Vagina (tissue), 2 donors: ENCODE results near the gene RPTN. TPM values are rescaled to one million over a fixed set of nuclear protein-coding genes. Genes with fewer than 3 reads are reported as not detected.
A peak's percentile ranks its signal among the peaks of the same experiment; 100 is the strongest.

Experiments
- DNase-seq, 2 donors: peaks; one replicate each; pipeline ENCODE4 v3.0.0-alpha.2; 2017; ENCODE audit errors: extremely low spot score in 2 of 2
- H3K27ac ChIP-seq: fragments of 200-600 bp; sonication (generic); one replicate; pipeline ENCODE4 v1.5.1; 2019
- H3K27me3 ChIP-seq: fragments of 200-600 bp; sonication (generic); one replicate; pipeline ENCODE4 v1.5.1; 2019
- H3K36me3 ChIP-seq, 2 donors: fragments of 200-600 bp; sonication (generic); one replicate each; pipeline ENCODE4 v1.5.1; 2017 to 2019
- H3K4me1 ChIP-seq: fragments of 200-600 bp; sonication (generic); one replicate; pipeline ENCODE4 v1.5.1; 2019
- H3K4me3 ChIP-seq, 2 donors: fragments of 200-600 bp; sonication (generic); 1 replicate in 1 of 2; 2 replicates in 1 of 2; pipeline ENCODE4 v1.5.1; 2016 to 2019
- H3K9me3 ChIP-seq: fragments of 200-600 bp; sonication (generic); one replicate; pipeline ENCODE4 v1.5.1; 2019
- POLR2A ChIP-seq, 2 donors: fragments of 450-650 bp; IDR thresholded peaks; one replicate each; pipeline ENCODE4 v1.6.1; 2017; ENCODE audit warnings: antibody characterized with exemption in 2 of 2, mild to moderate bottlenecking in 2 of 2, moderate library complexity in 2 of 2
- POLR2AphosphoS5 ChIP-seq, 2 donors: sonication (generic); formaldehyde crosslinking; IDR thresholded peaks; one replicate each; pipeline ENCODE4 v1.9.0; 2017; ENCODE audit warnings: antibody characterized with exemption in 2 of 2, mild to moderate bottlenecking in 2 of 2, low read depth in 1 of 2; ENCODE audit not compliant: insufficient read depth in 1 of 2
- intact Hi-C: fragments of 100-400 bp; cut with DNase I; formaldehyde crosslinking; loops from one replicate; pipeline ENCODE4 v1.15.1; 2023
- total RNA-seq: library from RNA; depleted of rRNA; stranded (reverse); fragments of >200 nt; gene quantifications from one replicate; pipeline ENCODE4 v1.2.3, GENCODE V29; 2016
- TF ChIP-seq, protein P1 (sequence below), 3 experiments: fragments of 450-650 bp in 2 of 3; fragments of 200-600 bp in 1 of 3; sonication (generic) in 1 of 3; IDR thresholded peaks; one replicate each; pipeline ENCODE4 v1.5.1; 2017 to 2019; ENCODE audit warnings: antibody characterized with exemption in 3 of 3, mild to moderate bottlenecking in 2 of 3, moderate library complexity in 2 of 3

The RPTN gene
- total RNA-seq, 1 donor from 2014 or later: 0.25 TPM

DNA sequence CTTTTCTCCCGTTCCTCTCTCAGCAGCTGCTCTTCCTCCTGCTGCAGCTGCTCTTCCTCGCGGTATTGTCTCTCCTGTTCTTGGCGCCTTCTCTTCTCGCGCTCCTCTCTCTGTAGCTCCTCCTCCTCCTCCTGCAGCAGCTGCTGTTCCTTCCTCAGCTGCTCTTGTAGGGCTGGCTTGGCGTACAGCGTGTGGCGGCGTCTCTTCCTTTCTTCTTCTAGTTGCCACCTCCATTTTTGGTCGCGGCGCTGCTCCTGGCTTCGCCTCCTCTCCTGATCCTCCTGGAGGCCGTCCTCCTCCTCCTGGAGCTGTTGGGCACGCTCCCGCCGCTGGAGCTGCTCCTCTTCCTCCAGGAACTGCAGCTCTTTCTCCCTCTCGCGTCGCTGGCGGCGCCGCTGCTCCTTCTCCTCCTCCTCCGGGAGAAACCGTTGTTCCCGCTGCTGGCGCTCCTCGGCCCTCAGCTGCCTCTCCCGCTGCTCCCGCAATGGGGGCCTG lies 48.6 kb downstream of the RPTN start:
- no peak overlapping the region for H3K27ac ChIP-seq
- H3K36me3 ChIP-seq: no peaks in the 10 kb centered on the region
- no peaks in the 10 kb centered on the region for H3K9me3 ChIP-seq
- H3K4me1 ChIP-seq: peaks cover 40% of the 10 kb centered on the region
- intact Hi-C loops: no loop called here
- DNase-seq: no peak
- peak overlapping the region; percentile 33 to 48 for H3K4me3 ChIP-seq
- TF ChIP-seq POLR2A (IDR thresholded peaks at IDR 0.05) (no peak), POLR2AphosphoS5 (IDR thresholded peaks at IDR 0.05; ENCODE audit: insufficient read depth in 1 of 2, low read depth in 1 of 2) (no peak)
- TF ChIP-seq, protein P1, sequence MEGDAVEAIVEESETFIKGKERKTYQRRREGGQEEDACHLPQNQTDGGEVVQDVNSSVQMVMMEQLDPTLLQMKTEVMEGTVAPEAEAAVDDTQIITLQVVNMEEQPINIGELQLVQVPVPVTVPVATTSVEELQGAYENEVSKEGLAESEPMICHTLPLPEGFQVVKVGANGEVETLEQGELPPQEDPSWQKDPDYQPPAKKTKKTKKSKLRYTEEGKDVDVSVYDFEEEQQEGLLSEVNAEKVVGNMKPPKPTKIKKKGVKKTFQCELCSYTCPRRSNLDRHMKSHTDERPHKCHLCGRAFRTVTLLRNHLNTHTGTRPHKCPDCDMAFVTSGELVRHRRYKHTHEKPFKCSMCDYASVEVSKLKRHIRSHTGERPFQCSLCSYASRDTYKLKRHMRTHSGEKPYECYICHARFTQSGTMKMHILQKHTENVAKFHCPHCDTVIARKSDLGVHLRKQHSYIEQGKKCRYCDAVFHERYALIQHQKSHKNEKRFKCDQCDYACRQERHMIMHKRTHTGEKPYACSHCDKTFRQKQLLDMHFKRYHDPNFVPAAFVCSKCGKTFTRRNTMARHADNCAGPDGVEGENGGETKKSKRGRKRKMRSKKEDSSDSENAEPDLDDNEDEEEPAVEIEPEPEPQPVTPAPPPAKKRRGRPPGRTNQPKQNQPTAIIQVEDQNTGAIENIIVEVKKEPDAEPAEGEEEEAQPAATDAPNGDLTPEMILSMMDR (IDR thresholded peaks at IDR 0.05): no peak
- peaks cover 12% of the 10 kb centered on the region for H3K27me3 ChIP-seq

DNA sequence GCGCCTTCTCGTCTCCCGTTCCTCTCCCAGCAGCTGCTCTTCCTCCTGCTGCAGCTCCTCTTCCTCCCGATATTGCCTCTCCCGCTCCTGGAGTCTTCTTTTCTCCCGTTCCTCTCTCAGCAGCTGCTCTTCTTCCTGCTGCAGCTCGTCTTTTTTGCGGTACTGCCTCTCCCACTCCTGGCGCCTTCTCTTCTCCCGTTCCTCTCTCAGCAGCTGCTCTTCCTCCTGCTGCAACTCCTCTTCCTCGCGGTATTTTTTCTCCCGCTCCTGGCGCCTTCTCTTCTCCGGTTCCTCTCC lies 49.1 kb downstream of the RPTN start:
- H3K4me3 ChIP-seq: peak overlapping the region; percentile 33 to 48
- peaks cover 40% of the 10 kb centered on the region for H3K4me1 ChIP-seq
- peaks cover 12% of the 10 kb centered on the region for H3K27me3 ChIP-seq
- H3K36me3 ChIP-seq: no peaks in the 10 kb centered on the region
- no peak overlapping the region for H3K27ac ChIP-seq
- no peak for DNase-seq
- intact Hi-C loops: no loop called here
- no peak for TF ChIP-seq POLR2A (IDR thresholded peaks at IDR 0.05)
- TF ChIP-seq, protein P1 (IDR thresholded peaks at IDR 0.05): no peak
- TF ChIP-seq POLR2AphosphoS5 (IDR thresholded peaks at IDR 0.05; ENCODE audit: insufficient read depth in 1 of 2, low read depth in 1 of 2): no peak
- no peaks in the 10 kb centered on the region for H3K9me3 ChIP-seq

DNA sequence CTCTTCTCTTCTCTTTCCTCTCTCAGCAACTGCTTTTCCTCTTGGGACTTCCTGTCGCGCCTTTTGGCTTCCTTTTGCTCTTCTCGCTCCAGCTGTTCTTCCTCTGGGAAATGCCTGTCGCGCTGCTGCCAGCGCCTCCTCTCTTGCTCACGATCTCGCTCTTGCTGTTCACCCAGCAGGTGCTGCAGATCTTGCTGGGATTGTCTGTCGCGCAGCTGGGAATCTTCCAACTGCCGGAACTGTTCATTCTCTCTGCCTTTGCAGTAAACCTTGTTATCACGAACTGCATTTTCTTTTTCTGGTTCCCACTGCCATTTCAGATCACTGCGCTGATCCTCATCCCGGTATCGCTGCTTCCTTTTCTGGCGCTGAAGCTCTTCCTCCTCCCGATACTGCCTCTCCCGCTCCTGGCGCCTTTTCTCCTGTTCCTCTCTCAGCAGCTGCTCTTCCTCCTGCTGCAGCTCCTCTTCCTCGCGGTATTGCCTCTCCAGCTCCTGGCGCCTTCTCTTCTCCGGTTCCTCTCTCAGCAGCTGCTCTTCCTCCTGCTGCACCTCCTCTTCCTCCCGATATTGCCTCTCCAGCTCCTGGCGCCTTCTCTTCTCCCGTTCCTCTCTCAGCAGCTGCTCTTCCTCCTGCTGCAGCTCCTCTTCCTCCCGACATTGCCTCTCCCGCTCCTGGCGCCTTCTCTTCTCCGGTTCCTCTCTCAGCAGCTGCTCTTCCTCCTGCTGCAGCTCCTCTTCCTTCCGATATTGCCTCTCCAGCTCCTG lies 49.6 kb downstream of the RPTN start:
- peak overlapping the region in 1 of 2 donors; percentile 48 for H3K4me3 ChIP-seq
- H3K9me3 ChIP-seq: no peaks in the 10 kb centered on the region
- H3K36me3 ChIP-seq: no peaks in the 10 kb centered on the region
- intact Hi-C loops: no loop called here
- no peak for DNase-seq
- H3K27me3 ChIP-seq: peaks cover 12% of the 10 kb centered on the region
- H3K27ac ChIP-seq: no peak overlapping the region
- H3K4me1 ChIP-seq: peaks cover 40% of the 10 kb centered on the region
- TF ChIP-seq POLR2AphosphoS5 (IDR thresholded peaks at IDR 0.05; ENCODE audit: insufficient read depth in 1 of 2, low read depth in 1 of 2): no peak
- TF ChIP-seq, protein P1 (IDR thresholded peaks at IDR 0.05): no peak
- TF ChIP-seq POLR2A (IDR thresholded peaks at IDR 0.05): no peak

DNA sequence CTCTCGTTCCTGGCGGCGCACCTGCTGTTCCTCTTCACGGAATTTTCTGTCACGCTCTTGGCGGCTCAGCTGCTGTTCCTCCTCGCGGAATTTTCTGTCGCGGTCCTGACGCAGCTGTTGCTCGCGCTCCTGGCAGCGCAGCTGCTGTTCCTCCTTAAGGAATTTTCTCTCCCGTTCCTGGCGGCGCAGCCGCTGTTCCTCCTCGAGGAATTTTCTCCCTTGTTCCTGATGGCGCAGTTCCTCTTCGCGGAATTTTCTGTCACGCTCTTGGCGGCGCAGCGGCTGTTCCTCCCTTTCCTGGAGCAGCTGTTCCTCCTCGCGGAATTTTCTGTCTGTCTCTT lies 50.2 kb downstream of the RPTN start:
- H3K27me3 ChIP-seq: peaks cover 12% of the 10 kb centered on the region
- intact Hi-C loops: no loop called here
- H3K36me3 ChIP-seq: no peaks in the 10 kb centered on the region
- no peak for TF ChIP-seq POLR2AphosphoS5 (IDR thresholded peaks at IDR 0.05; ENCODE audit: insufficient read depth in 1 of 2, low read depth in 1 of 2)
- no peak for TF ChIP-seq POLR2A (IDR thresholded peaks at IDR 0.05)
- TF ChIP-seq, protein P1 (IDR thresholded peaks at IDR 0.05): no peak
- no peak for DNase-seq
- H3K27ac ChIP-seq: no peak overlapping the region
- no peaks in the 10 kb centered on the region for H3K9me3 ChIP-seq
- H3K4me1 ChIP-seq: peaks cover 40% of the 10 kb centered on the region
- peak overlapping the region in 1 of 2 donors; percentile 48 for H3K4me3 ChIP-seq
